Activated CD8-positive, alpha-beta memory T cell treated with anti-CD3 and anti-CD28 coated beads, Interleukin-2, amount 50 U/mL, for 48 hours (primary cell): ENCODE measurements around the gene MED13L.
"Not testable (repeated sequence)": the region's sequence is repeated elsewhere in the genome, so short reads cannot be mapped to it uniquely, and the experiment has no call there.

Experiments used
- DNase-seq: peaks from one replicate; pipeline ENCODE4 v3.0.0-alpha.2; 2020

The MED13L gene

GRCh38 chr12:116303066-116303465 lies 25.6 kb upstream of the MED13L start:
- DNase-seq: no peak

DNA sequence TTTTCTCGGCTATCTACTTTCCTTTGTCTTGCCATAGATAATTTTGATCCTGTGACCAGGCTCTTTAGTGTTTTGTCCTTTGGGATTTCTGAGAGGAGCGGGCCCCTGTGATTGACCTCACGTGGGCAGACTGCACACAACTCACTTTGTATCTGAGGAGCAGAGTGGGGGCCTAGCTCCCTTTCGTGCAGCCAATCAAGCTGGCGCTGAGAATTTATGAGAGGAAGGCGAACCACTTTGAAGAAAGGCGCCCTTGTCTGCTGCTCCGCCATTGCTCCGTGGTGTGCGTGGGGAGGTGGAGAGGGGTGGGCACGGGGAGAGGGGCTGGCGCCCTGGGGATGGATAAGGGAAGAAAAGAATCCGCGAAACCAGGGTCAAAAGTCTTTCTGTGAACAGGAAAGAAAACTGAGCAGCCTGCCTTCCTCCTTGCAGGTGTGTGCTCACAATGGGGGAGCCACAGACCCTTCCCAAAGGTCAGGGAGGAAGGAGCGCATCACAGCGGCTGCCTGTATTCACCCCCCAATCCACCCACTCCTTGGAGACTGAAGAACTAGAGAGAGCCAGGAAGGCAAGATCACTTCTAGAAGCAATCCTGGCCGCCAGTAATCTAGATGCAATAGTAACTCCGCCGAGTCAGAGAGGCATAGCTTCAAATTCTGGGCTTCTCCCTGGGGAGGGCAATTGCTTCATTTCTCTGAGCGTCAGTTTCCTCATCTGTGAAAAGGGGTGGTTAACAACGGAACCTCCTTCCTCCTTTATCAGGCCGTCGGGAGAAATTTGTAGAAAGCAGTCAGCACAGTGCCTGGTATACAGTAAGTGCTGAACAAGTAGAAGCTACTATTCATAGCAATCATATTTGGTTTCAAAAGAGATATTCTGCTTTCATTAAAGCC lies 24.9 kb upstream of the MED13L start:
- DNase-seq: no peak

DNA sequence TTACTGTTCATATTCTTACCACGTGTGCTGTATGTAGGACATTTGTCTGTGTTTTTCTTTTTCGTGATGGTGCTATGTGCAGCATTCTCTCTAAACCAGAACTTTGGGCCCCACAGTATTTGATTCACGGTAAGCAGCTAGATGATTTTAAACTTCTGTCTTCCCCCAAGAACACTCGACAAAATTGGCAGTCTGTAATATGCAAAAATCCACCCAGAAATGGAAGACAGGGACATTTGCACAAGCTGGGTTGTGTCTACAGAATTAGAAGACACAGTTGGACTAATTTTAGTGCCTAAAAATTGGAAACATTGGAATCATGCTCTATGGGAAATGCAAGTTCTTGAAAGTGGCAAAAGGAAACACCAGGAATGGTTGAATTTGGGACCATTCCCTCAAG lies 24.1 kb upstream of the MED13L start:
- no peak for DNase-seq

DNA sequence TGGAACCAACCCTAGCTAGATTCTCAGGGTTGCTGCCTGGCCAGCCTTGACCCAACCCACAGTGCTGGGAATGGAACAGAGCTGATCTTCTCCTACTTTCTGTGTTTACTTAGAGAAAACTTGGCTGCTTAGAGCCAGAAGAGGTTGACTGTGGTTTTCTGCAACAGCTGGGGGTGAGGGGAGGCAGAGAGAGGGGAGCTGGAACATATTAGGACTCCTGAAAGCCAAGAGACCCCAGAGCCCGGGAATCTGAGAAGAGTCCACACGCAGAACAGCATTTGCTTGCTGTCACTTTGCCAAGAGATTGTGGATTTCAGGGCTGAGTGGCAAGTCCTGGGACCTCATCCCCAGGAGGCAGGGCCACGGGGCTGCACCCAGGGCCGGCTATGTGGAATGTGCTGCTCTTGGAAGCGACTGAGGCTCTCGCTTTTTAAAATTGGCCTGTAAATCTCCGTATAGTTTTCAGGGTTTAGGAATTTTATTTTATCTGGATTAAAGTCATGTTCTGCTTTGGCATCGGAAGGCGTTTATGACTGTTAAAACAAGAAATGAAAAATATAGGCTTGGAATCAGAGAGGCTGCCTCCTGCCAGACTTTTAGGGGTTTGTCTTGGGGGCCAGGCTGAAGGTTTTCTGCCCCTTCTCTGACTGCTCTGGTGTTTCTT lies 22.3 kb upstream of the MED13L start:
- no peak for DNase-seq

GRCh38 chr12:116299064-116299463 lies 21.6 kb upstream of the MED13L start:
- DNase-seq: no peak

DNA sequence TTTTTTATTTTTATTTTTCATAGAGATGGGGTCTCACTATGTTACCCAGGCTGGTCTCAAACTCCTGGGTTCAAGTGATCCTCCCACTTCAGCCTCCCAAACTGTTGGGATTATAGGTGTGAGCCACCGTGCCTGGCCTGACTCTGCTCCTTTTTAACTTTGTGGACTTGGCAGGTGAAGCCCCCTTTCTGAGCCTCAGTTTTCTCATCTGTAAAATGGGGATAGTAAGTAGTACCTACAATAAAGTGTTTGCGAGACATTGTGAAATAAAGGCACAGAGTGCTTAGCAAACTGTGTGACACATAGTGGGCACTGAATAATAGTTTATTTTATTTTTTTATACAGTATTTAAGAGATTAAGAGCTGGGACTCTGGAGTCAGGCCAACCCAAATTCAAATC lies 21.1 kb upstream of the MED13L start:
- no peak for DNase-seq

- no peak for DNase-seq
These were observed 19.8 kb upstream of the MED13L start for GRCh38 chr12:116297224-116297834.

DNA sequence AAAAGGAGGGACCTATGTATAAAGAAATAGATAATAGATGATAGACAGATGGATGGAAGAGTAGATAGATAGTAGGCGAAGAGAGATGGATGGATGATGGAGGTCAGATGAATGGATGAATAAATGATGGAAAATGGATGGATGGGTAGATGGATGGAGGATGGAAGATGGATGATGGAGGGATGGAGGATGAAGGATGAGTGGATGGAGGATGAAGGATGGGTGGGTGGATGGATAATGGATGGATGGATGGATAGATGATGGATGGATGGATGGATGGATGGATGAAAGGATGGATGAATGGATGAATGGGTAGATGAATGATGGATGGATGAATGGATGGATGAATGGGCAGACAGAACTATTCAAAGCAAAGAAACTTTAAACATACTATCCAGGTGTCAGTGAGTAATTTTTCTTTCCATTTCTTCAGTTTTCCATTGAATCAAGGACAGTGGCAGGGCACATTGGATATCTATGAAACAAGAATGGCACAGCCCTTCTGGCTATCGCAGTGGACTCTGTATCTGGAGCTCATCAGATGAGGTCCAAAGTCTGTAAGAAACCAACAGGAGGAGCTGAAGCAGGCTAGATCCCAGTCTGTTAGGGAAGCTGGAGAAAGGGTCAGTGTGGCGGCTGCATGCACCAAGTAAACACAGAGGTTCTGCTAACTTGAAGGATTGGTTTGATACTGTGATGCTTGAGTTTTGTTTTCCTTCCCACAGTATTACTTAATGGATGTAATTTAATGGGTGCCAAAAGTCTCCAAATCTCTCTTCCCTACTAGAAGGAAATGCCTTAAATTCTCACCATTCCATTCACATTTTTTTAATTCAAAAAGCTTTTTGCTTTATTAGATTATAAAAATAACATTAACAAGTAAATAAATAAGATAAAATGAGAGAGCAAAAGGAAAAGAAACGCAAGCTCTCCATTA lies 18.1 kb upstream of the MED13L start:
- no peak for DNase-seq

DNA sequence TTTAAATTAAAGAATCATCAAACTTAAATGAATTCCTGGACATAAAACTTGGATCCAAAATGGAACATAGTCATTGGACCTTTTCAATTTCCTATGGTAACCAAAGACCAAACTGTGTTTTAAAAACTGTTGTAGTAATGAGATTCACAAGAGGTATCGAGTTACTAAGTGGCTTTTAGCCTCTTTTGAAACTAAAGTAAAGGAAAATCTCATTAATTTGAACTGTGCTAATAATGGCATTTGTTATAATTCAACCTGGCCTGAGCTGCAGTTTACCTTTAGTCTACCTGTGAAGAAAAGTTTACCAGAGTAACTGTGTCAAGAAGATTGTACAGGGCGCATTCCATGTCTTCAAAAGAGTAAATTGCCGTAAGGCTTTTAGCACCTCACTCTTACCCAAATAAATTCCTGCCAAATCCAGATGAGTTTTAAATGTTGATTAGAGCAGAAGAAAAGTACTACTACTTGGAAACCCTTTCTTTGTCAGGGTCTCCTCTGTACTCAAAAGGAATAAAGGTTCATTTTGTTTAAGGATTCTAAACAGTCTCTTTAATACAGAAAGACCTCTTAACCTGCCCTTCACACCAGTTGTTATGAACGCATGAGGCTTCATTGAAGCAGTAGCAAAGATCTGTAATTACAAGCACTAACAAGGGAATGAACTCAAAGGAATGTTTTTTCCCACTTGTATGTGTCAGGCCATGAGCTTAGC lies 17.1 kb upstream of the MED13L start:
- no peak for DNase-seq

DNA sequence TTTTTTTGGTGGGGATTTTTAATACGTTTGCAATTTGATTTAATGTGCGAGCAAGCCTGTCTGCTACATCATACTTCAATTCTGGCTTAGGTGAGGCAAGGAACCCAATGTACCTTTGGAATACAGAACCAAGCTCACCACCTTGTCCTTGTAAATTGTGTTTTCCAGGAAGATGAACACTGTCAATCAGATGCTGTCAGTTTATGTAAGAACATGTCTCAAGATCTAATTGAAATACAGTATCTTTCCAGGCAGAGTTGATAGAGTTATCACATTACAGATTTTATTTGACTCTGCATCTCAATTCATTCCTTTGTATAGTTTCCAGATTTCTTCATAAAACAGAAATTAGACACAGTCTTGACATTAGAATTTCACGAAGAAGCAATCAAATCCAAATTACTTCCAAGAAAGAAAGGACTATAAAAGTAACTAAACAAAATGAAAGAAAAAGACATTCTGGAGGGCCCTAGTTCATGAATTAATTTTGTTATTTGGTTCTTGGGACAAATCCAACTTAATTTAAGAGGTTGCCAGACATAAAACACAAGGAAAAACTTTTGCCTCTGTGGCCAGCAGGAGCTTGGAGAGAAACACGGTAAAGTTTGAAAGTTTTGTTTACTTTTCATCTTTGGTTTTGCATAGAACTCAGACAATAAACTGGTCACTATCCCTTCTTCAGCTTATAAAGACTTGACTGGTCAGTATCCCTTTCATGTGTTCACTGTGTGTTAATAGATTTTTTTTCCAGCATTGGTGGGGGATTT lies 16.4 kb upstream of the MED13L start:
- DNase-seq: no peak

- DNase-seq: no peak
These were observed 13.7 kb upstream of the MED13L start for GRCh38 chr12:116291218-116291617.

DNA sequence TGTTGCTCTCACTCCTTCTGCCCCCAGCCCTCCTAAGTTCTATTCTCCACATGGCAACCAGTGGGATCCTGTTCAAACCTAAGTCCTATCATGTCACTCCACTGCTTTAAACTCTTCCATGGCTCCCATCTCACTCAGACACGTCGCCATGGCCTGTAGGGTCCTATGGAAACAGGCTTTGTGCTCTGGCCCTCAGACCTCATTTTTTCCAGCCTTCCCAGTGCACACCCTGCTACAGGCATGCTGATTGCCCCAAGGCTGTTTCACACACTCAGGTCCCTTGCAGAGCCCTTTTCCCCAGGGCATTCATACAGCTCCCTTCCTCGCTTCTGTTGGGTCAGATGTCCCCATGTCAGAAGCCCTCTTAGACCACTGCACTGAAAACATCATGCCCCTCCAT lies 11.2 kb upstream of the MED13L start:
- no peak for DNase-seq

GRCh38 chr12:116287842-116288301 lies 10.4 kb upstream of the MED13L start:
- no peak for DNase-seq

- DNase-seq: no peak
These were observed 6.9 kb upstream of the MED13L start for GRCh38 chr12:116284396-116284795.

DNA sequence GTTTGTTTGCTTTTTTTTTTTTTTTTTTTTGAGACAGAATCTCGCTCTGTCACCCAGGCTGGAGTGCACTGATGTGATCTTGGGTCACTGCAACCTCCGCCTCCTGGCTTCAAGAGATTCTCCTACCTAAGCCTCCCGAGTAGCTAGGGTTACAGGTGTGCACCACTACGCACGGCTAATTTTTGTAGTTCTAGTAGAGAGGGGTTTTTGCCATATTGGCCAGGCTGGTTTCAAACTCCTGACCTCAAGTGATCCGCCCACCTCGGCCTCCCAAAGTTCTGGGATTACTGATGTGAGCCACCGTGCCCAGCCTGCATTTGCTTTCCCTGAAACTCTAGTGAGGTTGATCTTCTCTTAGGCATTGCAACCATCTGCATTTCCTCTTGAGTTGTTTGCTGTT lies 6.4 kb upstream of the MED13L start:
- DNase-seq: not testable (repeated sequence)

GRCh38 chr12:116282371-116283286 lies 5.1 kb upstream of the MED13L start:
- no peak for DNase-seq

DNA sequence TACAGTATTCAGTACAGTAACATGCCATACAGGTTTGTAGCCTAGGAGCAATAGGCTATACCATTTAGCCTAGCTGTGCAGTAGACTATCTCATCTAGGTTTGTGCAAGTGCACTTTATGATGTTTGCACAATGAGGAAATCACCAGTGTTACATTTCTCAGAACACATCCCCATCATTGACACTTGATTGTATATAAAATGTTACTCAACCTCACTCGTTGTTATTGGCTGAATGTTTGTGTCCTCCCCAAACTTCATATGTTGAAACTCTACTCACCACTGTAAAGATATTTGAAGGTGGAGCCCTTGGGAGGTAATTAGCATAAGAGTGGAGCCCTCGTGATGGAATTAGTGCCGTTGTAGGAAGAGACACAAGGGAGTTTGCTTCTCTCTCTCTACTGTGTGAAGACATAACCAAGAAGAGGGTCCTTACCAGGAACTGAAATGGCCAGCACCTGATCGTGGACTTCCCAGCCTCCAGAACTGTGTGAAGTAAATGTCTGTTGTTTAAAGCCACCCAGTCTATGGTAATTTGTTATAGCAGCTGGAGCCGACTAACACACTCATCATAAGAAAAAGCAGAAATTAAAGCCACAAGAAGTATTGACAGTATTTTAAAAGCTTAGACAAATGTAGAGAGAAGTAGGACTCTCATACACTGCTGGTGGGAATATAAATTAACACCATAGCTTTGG lies 3.2 kb upstream of the MED13L start:
- DNase-seq: no peak

- no peak for DNase-seq
These were observed 1.2 kb upstream of the MED13L start for GRCh38 chr12:116278667-116279066.

GRCh38 chr12:116278279-116278626 lies 760 bp upstream of the MED13L start:
- no peak for DNase-seq
